Dedifferentiated amniotic fluid mesenchymal stem cell (primary cell): Measurements from ENCODE around the gene SFTA2.
"Not testable (repeated sequence)": the region's sequence is repeated elsewhere in the genome, so short reads cannot be mapped to it uniquely, and the experiment has no call there.

ENCODE experiments used
- DNase-seq: peaks from one replicate; pipeline ENCODE4 v3.0.0-alpha.2; 2016; ENCODE audit errors: extremely low spot score

Gene SFTA2

DNA sequence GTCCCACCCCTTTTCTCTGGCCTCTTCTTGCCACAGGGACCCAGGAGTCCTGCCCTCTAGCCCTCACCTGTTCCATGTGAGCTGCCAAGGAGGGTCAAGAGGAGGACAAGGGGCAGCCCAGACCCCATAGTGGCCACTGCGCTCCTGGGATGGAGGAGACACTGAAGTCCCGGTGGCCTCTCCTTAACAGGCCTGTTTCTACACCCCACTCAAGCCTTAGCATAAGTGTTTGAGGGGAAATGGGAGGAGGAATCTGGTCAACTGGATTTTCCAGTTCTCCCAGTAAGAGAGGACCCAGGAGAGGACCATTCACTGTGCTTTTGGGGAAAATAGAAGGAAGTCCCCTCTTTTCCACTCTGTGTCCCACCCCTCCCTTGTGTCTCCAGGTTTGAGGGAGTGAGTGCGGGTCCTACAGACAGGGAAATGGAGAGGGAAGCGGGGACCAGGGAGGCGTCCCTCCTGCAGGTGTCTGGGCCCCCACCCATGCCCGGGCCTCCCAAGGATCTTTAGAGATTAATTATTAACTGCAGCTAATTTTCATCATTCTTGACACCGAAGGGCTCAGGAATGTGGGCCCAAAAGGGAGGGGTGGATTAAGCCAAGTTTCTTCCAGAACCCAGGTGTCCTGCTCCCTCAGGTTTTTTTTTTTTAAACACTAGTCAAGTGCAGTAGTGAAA, at the start of gene SFTA2:
TSS of gene SFTA2 (minus strand) at position 202 of the 677 bp plus-strand sequence. CDS start at position 128, 74 bp downstream.
- no peak for DNase-seq

DNA sequence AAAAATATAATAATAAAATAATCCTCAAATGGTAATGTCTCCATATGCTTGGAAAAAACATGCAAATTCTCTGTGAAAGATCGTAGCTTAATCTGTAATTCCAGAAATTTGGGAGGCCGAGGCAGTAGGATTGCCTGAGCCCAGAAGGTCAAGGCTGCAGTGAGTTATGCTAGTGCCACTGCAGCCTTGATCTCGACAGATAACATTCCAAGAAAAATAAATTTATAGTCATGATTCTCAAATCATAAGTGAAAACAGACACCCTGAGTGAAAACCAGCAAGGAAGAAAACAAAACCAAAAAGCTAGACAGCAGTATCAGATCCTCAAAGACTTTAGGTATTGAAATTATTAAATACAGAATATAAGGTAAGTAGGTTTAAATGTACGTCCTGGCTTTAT, 47.7 kb upstream of the SFTA2 start:
- no peak for DNase-seq

DNA sequence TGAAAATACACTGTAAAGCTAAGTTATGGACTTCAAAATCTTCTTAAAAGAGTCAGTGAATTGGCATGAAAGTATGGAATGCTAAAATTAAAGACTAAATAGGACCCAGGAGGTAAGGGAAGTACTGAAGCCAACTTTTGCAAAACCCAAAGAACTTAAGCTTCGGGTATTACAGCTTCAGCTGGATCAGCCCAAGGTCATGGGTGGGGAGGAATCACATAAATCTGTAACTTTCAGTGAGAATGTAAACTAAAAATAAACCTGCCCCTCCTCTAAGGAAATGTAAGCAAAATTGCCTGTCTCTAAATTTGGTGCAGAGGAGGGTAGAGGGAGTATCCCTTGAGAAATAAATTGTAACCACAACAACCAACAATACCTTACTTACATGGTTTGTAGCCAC, 47.2 kb upstream of the SFTA2 start:
- DNase-seq: peak; percentile 62

DNA sequence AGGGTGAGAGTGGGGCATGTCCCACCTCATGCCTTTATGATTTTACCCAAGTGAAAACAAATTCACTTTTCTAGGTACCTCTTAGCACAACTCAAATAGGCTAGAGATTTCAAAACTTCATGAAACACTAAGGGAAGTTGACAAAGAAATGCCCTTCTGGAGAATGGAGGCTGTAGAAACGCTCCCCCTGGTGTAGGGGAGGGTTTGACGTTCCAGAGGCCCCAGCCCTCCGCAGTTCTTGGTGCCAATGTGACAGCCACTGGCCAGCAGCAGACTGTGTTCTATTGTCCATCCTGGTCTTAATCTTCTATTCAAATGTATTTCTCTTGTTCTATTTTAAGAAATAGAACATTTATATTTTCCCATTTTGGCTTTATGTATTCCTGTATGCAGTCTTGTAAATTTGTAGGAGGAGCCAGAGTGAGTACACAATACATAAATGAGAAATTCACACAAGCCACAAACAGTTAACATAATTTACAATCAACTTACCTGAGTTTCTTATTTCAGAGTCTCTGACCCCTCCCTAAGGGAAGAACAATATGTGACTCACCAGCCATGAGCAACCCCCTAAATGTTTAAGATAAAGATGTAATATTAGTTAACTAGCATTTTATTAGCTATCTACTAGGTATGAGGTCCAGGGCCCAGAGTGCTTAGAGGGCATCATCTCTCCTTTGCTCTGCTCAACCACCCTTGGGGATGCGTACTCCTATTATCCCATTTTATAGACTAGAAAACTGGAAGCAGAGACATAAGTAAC, 42.7 kb upstream of the SFTA2 start:
- no peak for DNase-seq

DNA sequence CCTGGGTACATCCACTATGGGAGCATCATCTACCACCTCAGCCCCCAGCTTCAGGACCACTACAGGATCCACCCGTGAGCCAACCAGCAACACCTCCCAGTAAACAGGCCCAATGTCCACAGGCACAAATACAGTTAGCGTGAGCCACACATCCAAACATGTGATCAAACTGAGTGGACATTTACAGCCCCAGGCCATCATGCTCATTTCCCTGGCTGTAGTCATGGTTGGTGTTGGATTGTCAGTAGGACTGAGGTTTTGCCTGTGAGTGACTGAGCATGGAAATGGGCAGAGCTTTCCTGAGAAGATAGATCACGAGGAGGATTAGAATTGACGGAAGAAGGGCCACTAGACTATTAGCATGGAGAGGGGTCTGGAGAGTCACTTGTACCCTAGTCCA, 40.8 kb upstream of the SFTA2 start:
- DNase-seq: no peak

DNA sequence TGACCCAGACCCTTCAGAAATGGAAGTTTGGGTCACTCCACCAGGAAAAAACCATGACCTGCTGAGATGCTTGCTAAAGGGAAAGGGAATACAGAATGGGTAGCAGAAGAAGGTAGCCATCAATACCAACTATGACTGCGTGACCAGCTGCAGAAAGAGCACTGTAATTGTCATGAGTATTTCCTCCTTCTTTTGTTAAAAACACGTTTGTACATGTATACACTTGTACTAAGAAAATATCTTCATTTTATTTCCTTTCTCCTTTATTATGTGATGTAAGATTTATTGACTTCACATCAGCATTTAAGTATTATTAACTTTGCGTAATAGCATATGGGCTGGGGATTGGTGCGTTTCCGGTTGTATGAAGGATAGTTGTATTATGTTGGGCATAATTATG, 39.0 kb upstream of the SFTA2 start:
- DNase-seq: no peak

DNA sequence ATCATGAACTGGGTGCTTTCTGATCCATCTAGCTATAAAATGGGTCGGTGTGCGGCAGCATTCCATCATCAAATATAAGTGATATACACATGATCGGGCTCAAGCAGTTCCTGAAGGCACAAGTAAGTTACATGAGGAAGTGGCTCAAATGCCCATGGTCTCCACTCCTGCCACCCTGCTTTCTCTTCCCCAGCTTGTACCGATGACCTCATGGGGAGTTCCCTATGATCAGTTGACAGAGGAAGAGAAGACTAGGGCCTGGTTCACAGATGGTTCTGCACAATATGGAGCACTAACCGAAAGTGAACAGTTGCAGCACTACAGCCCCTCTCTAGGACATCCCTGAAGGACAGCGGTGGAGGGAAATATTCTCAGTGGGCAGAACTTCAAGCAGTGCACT, 37.2 kb upstream of the SFTA2 start:
- DNase-seq: not testable (repeated sequence)

DNA sequence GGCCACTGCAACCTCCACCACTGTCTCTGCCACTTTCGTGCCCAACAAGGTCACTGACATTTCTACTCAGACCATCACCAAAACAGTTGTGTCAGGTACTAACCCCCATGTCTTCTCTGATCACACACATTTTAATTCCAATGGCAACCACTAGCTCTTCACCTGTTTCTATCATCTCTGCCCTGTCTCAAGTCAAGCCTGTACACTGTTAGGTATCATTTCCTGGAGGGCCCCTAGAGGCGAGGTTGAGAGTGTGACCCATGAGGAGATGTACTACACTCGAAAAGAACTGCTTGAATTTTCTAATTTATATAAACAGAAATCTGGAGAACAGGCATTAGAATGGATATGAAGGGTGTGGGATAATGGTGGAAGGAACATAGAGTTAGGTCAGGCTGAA, 34.2 kb upstream of the SFTA2 start:
- DNase-seq: no peak

DNA sequence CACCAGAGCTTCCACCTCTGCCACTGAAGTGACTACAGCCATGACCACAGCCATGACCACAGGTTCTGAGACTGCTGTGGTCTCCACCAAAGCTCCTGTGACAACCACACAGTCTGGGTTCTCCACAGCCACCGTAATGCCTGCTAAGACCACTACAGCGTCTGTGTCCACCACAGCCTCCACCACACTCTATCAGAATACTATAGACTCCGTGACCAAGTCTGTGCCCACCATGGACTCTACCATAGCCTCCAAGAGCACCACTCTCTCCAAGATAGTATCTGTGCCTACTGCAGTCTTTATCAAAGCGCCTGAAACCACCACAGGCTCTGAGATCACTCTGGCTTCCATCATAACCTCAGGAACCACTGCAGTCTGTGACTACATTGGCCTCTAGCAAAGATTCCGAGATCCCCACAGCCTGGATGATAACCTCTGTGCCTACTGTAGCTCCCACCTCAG, 33.2 kb upstream of the SFTA2 start:
- no peak for DNase-seq

DNA sequence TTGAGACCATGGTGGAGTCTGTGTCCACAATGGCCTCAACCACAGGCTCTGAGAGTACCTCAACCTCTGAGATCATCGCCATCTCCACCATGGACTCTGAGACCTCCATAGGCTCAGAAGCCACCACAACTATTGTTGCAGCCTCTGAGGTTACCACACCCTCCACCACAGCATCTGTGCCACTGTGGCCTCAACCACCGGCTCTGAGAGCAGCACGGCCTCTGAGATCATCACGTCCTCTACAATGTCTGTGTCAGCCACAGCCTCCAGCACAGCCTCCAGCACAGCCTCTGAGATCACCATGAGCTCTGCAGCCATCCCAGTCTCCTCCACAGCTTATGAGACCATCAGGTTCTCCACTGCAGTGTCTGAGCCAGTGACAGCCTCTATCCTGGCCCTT, 32.1 kb upstream of the SFTA2 start:
- no peak for DNase-seq

DNA sequence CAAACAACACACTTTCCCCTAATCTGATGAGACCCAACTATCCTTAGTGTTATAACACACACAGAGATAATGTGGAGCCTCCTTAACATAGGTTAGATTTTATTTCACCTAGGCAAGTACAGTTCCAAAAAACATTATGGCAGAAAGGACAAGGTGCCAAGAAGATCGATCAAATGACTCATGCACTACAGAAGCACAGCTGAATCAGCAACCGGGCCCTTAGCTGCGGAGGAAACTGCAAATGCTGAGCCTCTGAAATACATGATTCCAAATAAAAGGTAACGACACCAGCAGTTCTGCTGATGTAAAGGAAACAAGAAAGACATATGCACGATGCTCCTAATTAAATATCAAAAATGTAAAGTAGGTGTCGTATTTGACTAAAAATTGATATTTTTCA, 31.7 kb upstream of the SFTA2 start:
- no peak for DNase-seq

DNA sequence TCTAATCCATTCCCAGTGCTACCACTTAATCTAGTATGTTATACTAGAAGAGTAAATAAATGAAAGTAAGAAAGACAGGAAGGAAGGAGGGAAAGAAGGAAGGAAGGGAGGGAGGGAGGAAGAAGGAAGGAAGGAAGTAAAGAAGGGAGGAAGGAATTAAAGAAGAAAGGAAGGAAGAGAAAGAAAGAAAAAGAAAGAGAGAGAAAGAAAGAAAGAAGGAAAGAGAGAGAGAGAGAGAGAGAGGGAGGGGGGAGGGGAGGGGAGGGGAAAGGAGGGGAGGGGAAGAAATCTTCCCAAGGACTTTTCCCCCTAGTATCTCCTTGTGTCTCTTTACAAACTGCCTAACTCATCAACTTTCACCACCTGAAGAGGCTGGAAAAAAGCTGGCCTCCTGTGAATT, 30.7 kb upstream of the SFTA2 start:
- DNase-seq: no peak

DNA sequence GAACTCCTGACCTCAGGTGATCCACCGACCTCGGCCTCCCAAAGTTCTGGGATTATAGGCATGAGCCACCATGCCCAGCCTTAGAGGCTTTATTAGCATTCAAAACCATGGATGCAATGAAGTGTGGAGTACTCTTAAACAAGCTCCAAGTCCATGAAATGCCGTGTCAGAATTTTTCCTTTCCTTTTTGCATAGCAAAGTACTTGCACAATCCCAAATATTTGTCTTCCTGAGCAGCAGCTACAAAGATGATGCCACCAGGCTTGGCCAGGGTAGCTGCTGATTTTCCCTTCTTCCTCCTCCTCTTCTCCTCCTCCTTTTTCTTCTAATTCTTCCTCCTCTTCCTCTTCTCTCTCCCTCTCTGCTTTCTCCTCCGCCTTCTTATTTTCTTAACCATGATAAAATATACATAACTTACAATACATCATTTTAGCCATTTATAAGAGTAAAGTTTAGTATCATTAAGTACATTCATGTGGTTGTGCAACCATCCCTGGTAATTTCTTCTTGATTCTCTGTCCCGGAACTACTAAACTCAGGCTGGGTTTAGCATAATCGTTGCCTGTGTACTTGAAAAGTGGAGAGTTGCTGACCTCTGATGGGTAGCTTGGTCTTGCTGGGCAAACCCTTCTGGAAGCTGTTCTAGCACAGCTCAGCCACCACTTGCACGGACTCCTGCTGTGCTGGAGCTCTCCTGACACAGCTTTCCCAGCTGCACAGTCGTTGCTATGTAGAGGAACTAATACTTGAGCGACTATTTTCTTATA, 29.1 kb upstream of the SFTA2 start:
- peak; percentile 66 for DNase-seq

DNA sequence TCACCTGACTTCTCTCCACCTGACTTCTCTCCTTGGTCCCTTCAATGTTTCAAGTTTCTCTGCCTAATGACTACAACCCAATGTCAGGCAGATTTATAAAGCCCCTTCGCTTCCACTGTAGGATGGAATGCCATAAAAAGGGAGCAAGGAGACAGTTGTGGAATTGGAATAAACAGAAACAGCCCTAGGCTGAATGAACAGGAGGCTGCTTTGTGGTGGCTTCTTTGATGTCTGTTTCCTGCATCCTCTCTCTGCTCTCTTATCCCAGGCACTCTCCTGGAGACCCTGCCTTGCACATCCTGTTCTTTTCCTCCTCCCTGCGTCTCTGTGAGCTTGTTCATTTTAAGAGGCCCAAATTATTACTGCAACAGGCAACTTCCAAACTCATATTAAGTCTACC, 25.7 kb upstream of the SFTA2 start:
- no peak for DNase-seq

DNA sequence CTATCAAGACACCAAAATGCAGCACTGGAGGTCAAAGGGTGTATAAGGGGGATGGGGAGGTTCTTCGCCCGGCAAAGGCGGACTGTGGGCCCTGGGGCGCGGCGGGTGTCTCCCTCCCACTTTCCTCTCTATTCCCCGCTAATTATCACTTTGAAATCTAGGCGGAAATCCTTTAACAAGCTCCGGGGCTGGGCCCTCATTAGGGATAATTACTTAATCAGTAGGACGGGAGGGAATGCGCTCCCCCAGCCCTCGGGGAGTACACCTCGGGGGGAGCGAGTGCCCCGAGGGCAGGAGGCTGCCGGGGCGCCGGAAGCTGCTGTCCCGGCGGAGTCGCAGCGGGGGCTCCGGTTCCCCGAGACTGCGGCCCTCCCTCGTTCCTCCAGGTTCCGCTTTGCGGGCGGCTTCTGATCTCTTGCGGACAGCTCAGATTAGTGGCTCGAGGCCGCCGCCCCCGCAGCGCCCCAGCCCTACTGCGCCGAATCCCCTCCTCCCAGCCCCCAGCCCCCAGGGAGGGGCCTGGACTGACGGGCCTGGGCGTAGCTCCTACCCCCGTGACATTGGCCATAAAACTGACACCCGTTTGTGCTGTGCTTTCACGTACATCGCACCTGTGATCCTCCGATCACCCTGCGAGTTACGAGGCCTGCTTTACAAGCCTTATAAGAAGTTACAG, 23.5 kb upstream of the SFTA2 start:
- no peak for DNase-seq

DNA sequence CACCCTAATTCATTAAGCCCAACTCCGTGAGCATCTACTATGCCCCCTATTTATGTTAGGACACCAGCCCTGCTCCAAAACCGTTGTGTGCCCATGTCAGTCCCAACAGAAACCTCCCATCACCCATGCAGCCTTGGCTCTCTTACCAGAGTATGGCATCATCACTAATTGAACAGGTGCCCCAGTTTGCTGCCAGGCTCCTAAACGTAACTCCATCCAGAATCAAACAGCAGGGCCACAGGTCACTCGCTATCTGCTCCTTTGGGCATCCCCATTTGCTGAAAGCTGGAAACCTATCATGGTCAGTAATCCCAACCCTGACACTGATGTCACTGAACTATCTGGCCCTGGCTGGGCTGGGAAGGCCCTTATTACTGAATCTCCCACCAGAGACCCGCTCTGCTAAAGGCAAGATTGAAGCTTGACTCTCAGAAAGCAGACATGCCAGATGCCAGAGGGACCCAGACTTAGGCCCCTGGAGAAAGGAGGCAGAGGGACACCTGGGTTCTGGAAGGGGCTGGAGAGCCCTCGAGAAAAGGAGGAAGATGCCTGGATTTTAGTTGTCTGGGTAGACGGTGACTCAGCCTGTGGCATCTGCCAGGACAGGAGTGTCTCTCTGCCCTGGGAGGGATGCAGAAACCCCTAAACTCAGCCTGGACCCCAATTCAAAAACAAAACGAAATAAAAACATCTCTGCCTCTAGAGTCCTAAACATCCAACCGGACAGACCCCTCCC, 22.8 kb upstream of the SFTA2 start:
- DNase-seq: no peak

DNA sequence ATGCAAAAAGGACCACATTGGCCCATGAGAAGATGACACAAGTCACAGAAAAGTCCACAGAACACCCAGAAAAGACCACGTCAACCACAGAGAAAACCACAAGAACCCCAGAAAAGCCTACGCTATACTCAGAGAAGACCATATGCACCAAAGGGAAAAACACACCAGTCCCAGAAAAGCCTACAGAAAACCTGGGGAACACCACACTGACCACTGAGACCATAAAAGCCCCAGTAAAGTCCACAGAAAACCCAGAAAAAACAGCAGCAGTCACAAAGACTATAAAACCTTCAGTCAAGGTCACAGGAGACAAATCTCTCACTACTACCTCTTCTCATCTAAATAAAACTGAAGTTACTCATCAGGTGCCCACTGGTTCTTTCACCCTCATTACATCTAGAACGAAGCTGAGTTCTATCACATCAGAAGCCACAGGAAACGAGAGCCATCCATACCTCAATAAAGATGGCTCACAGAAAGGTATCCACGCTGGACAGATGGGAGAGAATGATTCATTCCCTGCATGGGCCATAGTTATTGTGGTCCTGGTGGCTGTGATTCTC, 20.0 kb upstream of the SFTA2 start:
- DNase-seq: no peak

DNA sequence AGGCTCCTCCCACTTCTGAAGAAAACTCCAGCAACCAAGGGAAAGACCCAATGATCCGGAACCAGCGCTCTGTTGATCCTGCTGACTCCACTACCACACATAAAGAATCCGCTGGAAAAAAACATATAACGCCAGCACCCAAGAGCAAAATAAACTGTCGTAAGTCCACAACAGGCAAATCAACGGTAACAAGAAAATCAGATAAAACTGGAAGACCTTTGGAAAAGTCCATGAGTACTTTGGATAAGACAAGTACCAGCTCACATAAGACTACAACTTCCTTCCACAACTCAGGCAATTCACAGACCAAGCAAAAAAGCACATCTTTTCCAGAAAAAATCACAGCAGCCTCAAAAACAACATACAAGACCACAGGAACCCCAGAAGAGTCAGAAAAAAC, 16.8 kb upstream of the SFTA2 start:
- no peak for DNase-seq

DNA sequence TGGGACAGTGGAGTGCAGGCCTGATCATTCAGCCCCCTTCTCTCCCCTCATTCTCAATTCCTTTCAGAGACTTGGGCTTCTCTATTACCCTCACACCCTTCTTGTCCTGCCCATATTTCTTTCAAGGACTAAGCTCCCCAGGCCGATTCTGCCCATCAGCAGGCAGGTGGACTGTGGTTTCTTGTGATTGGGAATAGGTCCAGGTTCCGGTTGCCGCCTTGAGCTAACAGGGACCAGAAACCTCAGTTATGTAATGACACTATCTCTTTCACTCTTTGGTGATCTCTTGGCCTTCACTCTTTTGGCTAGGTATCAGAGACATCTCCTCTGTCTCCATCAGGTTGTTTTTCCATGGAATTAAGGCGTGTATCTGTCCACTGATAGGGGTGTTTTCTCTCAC, 15.3 kb upstream of the SFTA2 start:
- DNase-seq: no peak

DNA sequence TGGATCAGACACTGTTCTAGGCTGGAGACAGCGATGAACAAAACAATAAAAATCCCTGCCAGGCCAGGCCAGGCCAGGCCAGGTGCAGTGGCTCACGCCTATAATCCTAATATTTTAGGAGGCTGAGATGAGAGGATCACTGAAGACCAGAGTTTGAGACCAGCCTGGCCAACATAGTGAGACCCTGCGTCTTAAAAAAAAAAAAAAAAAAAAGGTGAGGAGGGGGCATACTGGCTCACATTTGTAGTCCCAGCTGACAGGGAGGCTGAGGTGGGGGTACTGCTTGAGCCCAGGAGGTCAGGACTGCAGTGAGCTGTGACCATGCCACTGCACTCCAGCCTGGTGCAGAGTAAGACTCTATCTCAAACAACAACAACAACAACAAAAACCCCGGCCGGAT, 13.3 kb upstream of the SFTA2 start:
- DNase-seq: no peak

DNA sequence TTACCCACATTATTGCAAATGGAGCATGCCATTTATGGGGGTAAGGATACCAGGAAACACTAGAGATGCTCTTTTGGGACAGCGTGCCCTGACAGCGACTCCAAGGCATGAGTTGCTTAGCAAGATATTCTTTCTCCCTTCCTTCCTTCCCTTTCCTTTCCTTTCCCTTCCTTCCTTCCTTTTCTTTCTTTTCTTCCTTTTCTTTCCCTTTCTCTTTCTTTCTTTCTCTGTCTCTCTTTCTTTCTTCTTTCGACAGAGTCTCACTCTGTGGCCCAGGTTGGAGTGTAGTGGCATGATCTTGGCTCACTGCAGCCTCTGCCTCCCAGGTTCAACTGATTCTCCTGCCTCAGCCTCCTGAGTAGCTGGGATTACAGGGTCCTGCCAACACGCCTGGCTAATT, 12.1 kb upstream of the SFTA2 start:
- no peak for DNase-seq
